Endothelial cell of umbilical vein (primary cell): ENCODE data around the gene TSPOAP1. TPM values are rescaled to one million over a fixed set of nuclear protein-coding genes. Genes with fewer than 3 reads are reported as not detected.

Experiments
- BruUV-seq: library from RNA; stranded (reverse); fragments of 400-500 nt; replicated peaks from 2 replicates; lab custom pipeline; 2021; lab: Mats Ljungman, UMichigan
- CTCF ChIA-PET: fragments of 300-600, 350-600 bp; sonication (Branson Sonifier 250); formaldehyde crosslinking; loops from one replicate; lab custom pipeline; 2021; ENCODE audit warnings: antibody characterized with exemption, inconsistent platforms; lab: Charles Lee
- POLR2A ChIA-PET: fragments of 300-600, 350-600 bp; sonication (Branson Sonifier 250); formaldehyde crosslinking; loops from one replicate; lab custom pipeline; 2021; ENCODE audit warnings: antibody characterized with exemption, inconsistent platforms; lab: Charles Lee
- DNase-seq: peaks from one replicate; pipeline ENCODE4 v3.0.0-alpha.2; 2011; ENCODE audit warnings: low read depth, low spot score
- FAIRE-seq: peaks from 2 replicates; lab custom pipeline; 2011; peaks lifted over from hg19 to GRCh38; lab: Jason Lieb, UNC
- H2AFZ ChIP-seq: 2 replicates; pipeline ENCODE4 v1.6.0; 2012; ENCODE audit warnings: low read depth, low read length, control low read depth, inconsistent platforms
- H3K27ac ChIP-seq: 2 replicates; pipeline ENCODE4 v1.5.1; 2011; ENCODE audit warnings: low read depth, mild to moderate bottlenecking, control low read depth, low read length, moderate library complexity; ENCODE audit not compliant: insufficient read depth
- H3K27me3 ChIP-seq, 2 experiments: 2 replicates each; pipeline versions ENCODE4 v1.6.0 to v1.6.1; 2011; ENCODE audit warnings: low read length in 2 of 2, mixed read lengths in 1 of 2; ENCODE audit not compliant: control insufficient read depth in 2 of 2, insufficient read depth in 2 of 2
- H3K36me3 ChIP-seq, 2 experiments: 2 replicates in 1 of 2; 3 replicates in 1 of 2; pipeline ENCODE4 v1.5.1; 2011; ENCODE audit warnings: low read length in 2 of 2, mild to moderate bottlenecking in 1 of 2, moderate library complexity in 1 of 2; ENCODE audit not compliant: control insufficient read depth in 2 of 2, insufficient read depth in 2 of 2; ENCODE audit errors: extremely low read depth in 1 of 2
- H3K4me1 ChIP-seq: 3 replicates; pipeline ENCODE4 v1.5.1; 2011; ENCODE audit warnings: mild to moderate bottlenecking, low read length; ENCODE audit not compliant: control insufficient read depth, insufficient read depth; ENCODE audit errors: extremely low read depth
- H3K4me2 ChIP-seq: 2 replicates; pipeline ENCODE4 v1.6.1; 2011; ENCODE audit warnings: low read length, control low read depth, mixed read lengths; ENCODE audit not compliant: insufficient read depth
- H3K4me3 ChIP-seq, 3 experiments: fragments of 200-600 bp in 1 of 3; sonication (generic), shearing (Covaris generic) in 1 of 3; replicated peaks in 1 of 3; 2 replicates each; pipeline ENCODE4 v1.5.1; 2011 to 2016; ENCODE audit warnings: control low read depth in 3 of 3, low read length in 3 of 3, mild to moderate bottlenecking in 2 of 3, inconsistent platforms in 1 of 3, low read depth in 1 of 3, moderate library complexity in 1 of 3; ENCODE audit not compliant: insufficient read depth in 1 of 3
- H3K79me2 ChIP-seq: 2 replicates; pipeline ENCODE4 v1.6.0; 2012; ENCODE audit warnings: low read length, inconsistent platforms; ENCODE audit not compliant: control insufficient read depth, insufficient read depth
- H3K9ac ChIP-seq: replicated peaks from 2 replicates; pipeline ENCODE3; 2011; ENCODE audit warnings: low read length, control low read depth; ENCODE audit not compliant: insufficient read depth; ENCODE audit errors: extremely low read depth
- H3K9me1 ChIP-seq: replicated peaks from 3 replicates; pipeline ENCODE4 v1.6.0; 2011; ENCODE audit warnings: mild to moderate bottlenecking, low read length; ENCODE audit not compliant: control insufficient read depth, insufficient read depth; ENCODE audit errors: extremely low read depth
- H3K9me3 ChIP-seq: replicated peaks from 2 replicates; pipeline ENCODE4 v1.5.1; 2012; ENCODE audit warnings: low read length, inconsistent platforms; ENCODE audit not compliant: control insufficient read depth, insufficient read depth
- H4K20me1 ChIP-seq: replicated peaks from 2 replicates; pipeline ENCODE3; 2011; ENCODE audit warnings: mild to moderate bottlenecking, low read length; ENCODE audit not compliant: control insufficient read depth, insufficient read depth; ENCODE audit errors: extremely low read depth
- EZH2 ChIP-seq: IDR thresholded peaks from 2 replicates; pipeline ENCODE4 v1.6.1; 2012; ENCODE audit warnings: borderline replicate concordance, low read depth, mild to moderate bottlenecking, moderate library complexity, low read length, inconsistent platforms; ENCODE audit not compliant: severe bottlenecking
- FOS ChIP-seq: IDR thresholded peaks from 2 replicates; pipeline ENCODE4 v1.6.1; 2011; ENCODE audit warnings: mild to moderate bottlenecking, low read length, moderate library complexity, borderline replicate concordance; ENCODE audit not compliant: insufficient read depth
- GATA2 ChIP-seq: IDR thresholded peaks from 2 replicates; pipeline ENCODE4 v1.7.0; 2011; ENCODE audit warnings: low read depth, mild to moderate bottlenecking, moderate library complexity, mixed read lengths, low read length; ENCODE audit not compliant: insufficient read length, insufficient read depth
- JUN ChIP-seq: IDR thresholded peaks from 2 replicates; pipeline ENCODE4 v1.6.1; 2011; ENCODE audit warnings: borderline replicate concordance, low read depth; ENCODE audit not compliant: insufficient read length, insufficient read depth
- MYC ChIP-seq: IDR thresholded peaks from one replicate; pipeline ENCODE4 v1.6.1; 2011; ENCODE audit warnings: mild to moderate bottlenecking, low read depth, low read length
- POLR2A ChIP-seq: IDR thresholded peaks from 2 replicates; pipeline ENCODE4 v1.6.1; 2012; ENCODE audit warnings: low read depth, mild to moderate bottlenecking, control low read depth, low read length
- POLR2AphosphoS5 ChIP-seq: IDR thresholded peaks from 2 replicates; pipeline ENCODE4 v1.6.1; 2012; ENCODE audit warnings: low read depth, mild to moderate bottlenecking, control low read depth, low read length, moderate library complexity; ENCODE audit not compliant: insufficient read depth
- dilution Hi-C: fragments of 300-500 bp; cut with MboI; formaldehyde crosslinking; loops from one replicate; pipeline ENCODE4 v1.15.0; 2019; ENCODE audit warnings: low sequenced_read_pairs; ENCODE audit not compliant: extremely low pct_ligation_motif_present
- intact Hi-C: fragments of 100-400 bp; cut with micrococcal nuclease; formaldehyde crosslinking; loops from one replicate; pipeline ENCODE4 v1.10.0; 2022
- polyA plus RNA-seq, 4 experiments: library from polyadenylated mRNA; depleted of rRNA in 3 of 4; stranded (reverse) in 3 of 4; unstranded in 1 of 4; fragments of >200 nt; gene quantifications; 2 replicates each; pipeline versions ENCODE4 v1.2.1 to v1.2.3, GENCODE V29; 2011 to 2012; ENCODE audit warnings: missing spikeins in 1 of 4
- total RNA-seq: library from RNA; stranded (reverse); gene quantifications from 2 replicates; pipeline ENCODE4 v1.2.3, GENCODE V29; 2021
- TF ChIP-seq, protein P1 (sequence below), 2 donors: IDR thresholded peaks; 1 replicate in 1 of 2; 2 replicates in 1 of 2; pipeline ENCODE4 v1.5.1; 2011; ENCODE audit warnings: low read length in 2 of 2, mild to moderate bottlenecking in 2 of 2, moderate library complexity in 2 of 2, control low read depth in 1 of 2, inconsistent platforms in 1 of 2, low read depth in 1 of 2; ENCODE audit not compliant: insufficient read depth in 1 of 2; ENCODE audit errors: extremely low read depth in 1 of 2
- TF ChIP-seq, protein P2 (sequence below): IDR thresholded peaks from 2 replicates; pipeline ENCODE4 v1.6.1; 2011; ENCODE audit not compliant: insufficient read depth, insufficient read length

The TSPOAP1 gene
- total and polyA plus RNA-seq, 2 donors (not counting 3 experiments of a cell fraction or from before 2014, with no cell fraction given), result not detected

DNA sequence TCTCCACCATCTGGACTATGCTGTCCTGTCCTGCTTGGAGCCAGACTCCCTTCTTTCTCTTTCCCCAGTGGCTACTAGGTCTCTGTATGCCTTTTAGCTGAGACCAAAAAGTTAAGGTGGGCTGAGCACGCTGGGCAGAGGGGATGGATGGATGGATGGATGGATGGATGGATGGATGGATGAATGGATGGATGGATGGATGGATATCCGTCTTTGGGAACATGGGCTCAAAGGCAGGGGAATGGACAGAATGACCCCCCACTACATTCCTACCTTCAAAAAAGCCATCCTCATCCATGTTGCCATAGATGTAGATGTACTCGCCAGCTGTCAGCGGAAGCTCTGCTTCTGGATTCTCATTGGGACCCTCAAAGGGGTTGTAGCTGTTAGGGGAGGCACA, 12.8 kb downstream of the TSPOAP1 start:
- Histone ChIP-seq H3K4me2 (no peak overlapping the region), H3K79me2 (no peaks in the 10 kb centered on the region), H3K9me3 (no peaks in the 10 kb centered on the region), H3K36me3 (no peaks in the 10 kb centered on the region), H2AFZ (no peak overlapping the region), H3K9me1 (no peaks in the 10 kb centered on the region), H3K4me1 (no peaks in the 10 kb centered on the region), H4K20me1 (no peaks in the 10 kb centered on the region), H3K9ac (no peak overlapping the region), H3K27me3 (no peaks in the 10 kb centered on the region), H3K27ac (no peak overlapping the region), H3K4me3 (no peak overlapping the region)
- FAIRE-seq (no peak), DNase-seq (no peak)
- ChIA-PET POLR2A (no interaction called here), CTCF (interaction anchor here (0.8 to 5.6 kb wide), 4 partner anchors 12 to 131 kb away, joined by 3 to 79 read pairs (median 32); partner anchors contain the start of gene RNF43)
- TF ChIP-seq, protein P1, sequence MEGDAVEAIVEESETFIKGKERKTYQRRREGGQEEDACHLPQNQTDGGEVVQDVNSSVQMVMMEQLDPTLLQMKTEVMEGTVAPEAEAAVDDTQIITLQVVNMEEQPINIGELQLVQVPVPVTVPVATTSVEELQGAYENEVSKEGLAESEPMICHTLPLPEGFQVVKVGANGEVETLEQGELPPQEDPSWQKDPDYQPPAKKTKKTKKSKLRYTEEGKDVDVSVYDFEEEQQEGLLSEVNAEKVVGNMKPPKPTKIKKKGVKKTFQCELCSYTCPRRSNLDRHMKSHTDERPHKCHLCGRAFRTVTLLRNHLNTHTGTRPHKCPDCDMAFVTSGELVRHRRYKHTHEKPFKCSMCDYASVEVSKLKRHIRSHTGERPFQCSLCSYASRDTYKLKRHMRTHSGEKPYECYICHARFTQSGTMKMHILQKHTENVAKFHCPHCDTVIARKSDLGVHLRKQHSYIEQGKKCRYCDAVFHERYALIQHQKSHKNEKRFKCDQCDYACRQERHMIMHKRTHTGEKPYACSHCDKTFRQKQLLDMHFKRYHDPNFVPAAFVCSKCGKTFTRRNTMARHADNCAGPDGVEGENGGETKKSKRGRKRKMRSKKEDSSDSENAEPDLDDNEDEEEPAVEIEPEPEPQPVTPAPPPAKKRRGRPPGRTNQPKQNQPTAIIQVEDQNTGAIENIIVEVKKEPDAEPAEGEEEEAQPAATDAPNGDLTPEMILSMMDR (IDR thresholded peaks at IDR 0.05; ENCODE audit: extremely low read depth in 1 of 2, insufficient read depth in 1 of 2, low read depth in 1 of 2, low read length in 2 of 2), result no peak
- TF ChIP-seq EZH2, result no peak
- no peak for TF ChIP-seq GATA2
- no peak for TF ChIP-seq FOS
- TF ChIP-seq, protein P2, sequence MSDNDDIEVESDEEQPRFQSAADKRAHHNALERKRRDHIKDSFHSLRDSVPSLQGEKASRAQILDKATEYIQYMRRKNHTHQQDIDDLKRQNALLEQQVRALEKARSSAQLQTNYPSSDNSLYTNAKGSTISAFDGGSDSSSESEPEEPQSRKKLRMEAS, result no peak
- no peak for TF ChIP-seq POLR2AphosphoS5
- TF ChIP-seq JUN, result no peak
- no peak for TF ChIP-seq MYC
- no peak for TF ChIP-seq POLR2A
- dilution Hi-C loops (no loop called here), intact Hi-C loops (no loop called here)
- no TSS peak for BruUV-seq
